GM04503 (cell line): ENCODE measurements around the gene SGPP1.
A peak's percentile ranks its signal among the peaks of the same experiment; 100 is the strongest.
"Not testable (repeated sequence)": the region's sequence is repeated elsewhere in the genome, so short reads cannot be mapped to it uniquely, and the experiment has no call there.

Experiments used
- DNase-seq: peaks from one replicate; pipeline ENCODE4 v3.0.0-alpha.2; 2012; ENCODE audit warnings: low read depth

SGPP1 gene

GRCh38 chr14:63726499-63726898 lies 1.4 kb downstream of the SGPP1 start:
- no peak for DNase-seq

- DNase-seq, result no peak
Observed at GRCh38 chr14:63725786-63726460, 1.9 kb downstream of the SGPP1 start.

- DNase-seq, result no peak
Observed at GRCh38 chr14:63717702-63718101, 10.2 kb downstream of the SGPP1 start.

GRCh38 chr14:63715360-63715759 lies 12.5 kb downstream of the SGPP1 start:
- DNase-seq, result no peak

GRCh38 chr14:63713764-63714163 lies 14.1 kb downstream of the SGPP1 start:
- peak; percentile 48 for DNase-seq

GRCh38 chr14:63713058-63713457 lies 14.8 kb downstream of the SGPP1 start:
- no peak for DNase-seq

GRCh38 chr14:63712123-63712522 lies 15.7 kb downstream of the SGPP1 start:
- no peak for DNase-seq

GRCh38 chr14:63710497-63710896 lies 17.4 kb downstream of the SGPP1 start:
- no peak for DNase-seq

- no peak for DNase-seq
Observed at GRCh38 chr14:63709589-63709988, 18.3 kb downstream of the SGPP1 start.

- DNase-seq, result no peak
Observed at GRCh38 chr14:63707216-63707615, 20.6 kb downstream of the SGPP1 start.

- DNase-seq, result no peak
Observed at GRCh38 chr14:63705561-63706070, 22.2 kb downstream of the SGPP1 start.

GRCh38 chr14:63702530-63702929 lies 25.3 kb downstream of the SGPP1 start:
- DNase-seq, result not testable (repeated sequence)

GRCh38 chr14:63701606-63702299 lies 26.1 kb downstream of the SGPP1 start:
- no peak for DNase-seq

- DNase-seq, result no peak
Observed at GRCh38 chr14:63692310-63693020, 35.4 kb downstream of the SGPP1 start.

- no peak for DNase-seq
Observed at GRCh38 chr14:63689132-63689531, 38.7 kb downstream of the SGPP1 start.

GRCh38 chr14:63686926-63687325 lies 40.9 kb downstream of the SGPP1 start:
- no peak for DNase-seq

GRCh38 chr14:63685401-63685800 lies 42.5 kb downstream of the SGPP1 start:
- no peak for DNase-seq

- no peak for DNase-seq
Observed at GRCh38 chr14:63682727-63683593, 44.9 kb downstream of the SGPP1 start.

GRCh38 chr14:63678536-63678935 lies 49.3 kb downstream of the SGPP1 start:
- no peak for DNase-seq

- DNase-seq, result peak; percentile 51
Observed at GRCh38 chr14:63677891-63678379, 49.9 kb downstream of the SGPP1 start.

GRCh38 chr14:63676615-63677014 lies 51.2 kb downstream of the SGPP1 start:
- no peak for DNase-seq
